GM20000 (cell line): ENCODE results near the gene DDX17.
A peak's percentile ranks its signal among the peaks of the same experiment; 100 is the strongest.

ENCODE experiments used
- DNase-seq: peaks from one replicate; pipeline ENCODE4 v3.0.0; 2012; ENCODE audit warnings: low spot score
- TF ChIP-seq, protein P1 (sequence below): IDR thresholded peaks from 2 replicates; pipeline ENCODE4 v1.5.1; 2012; ENCODE audit warnings: mild to moderate bottlenecking, control low read depth; ENCODE audit errors: extremely low read depth, missing control alignments

Gene DDX17

GRCh38 chr22:38523479-38523878 is 17.4 kb upstream of the DDX17 start:
- TF ChIP-seq, protein P1, sequence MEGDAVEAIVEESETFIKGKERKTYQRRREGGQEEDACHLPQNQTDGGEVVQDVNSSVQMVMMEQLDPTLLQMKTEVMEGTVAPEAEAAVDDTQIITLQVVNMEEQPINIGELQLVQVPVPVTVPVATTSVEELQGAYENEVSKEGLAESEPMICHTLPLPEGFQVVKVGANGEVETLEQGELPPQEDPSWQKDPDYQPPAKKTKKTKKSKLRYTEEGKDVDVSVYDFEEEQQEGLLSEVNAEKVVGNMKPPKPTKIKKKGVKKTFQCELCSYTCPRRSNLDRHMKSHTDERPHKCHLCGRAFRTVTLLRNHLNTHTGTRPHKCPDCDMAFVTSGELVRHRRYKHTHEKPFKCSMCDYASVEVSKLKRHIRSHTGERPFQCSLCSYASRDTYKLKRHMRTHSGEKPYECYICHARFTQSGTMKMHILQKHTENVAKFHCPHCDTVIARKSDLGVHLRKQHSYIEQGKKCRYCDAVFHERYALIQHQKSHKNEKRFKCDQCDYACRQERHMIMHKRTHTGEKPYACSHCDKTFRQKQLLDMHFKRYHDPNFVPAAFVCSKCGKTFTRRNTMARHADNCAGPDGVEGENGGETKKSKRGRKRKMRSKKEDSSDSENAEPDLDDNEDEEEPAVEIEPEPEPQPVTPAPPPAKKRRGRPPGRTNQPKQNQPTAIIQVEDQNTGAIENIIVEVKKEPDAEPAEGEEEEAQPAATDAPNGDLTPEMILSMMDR = no peak
- no peak for DNase-seq

GRCh38 chr22:38523029-38523428 is 16.9 kb upstream of the DDX17 start:
- DNase-seq = no peak
- TF ChIP-seq, protein P1 = no peak

- no peak for DNase-seq
- TF ChIP-seq, protein P1 = no peak
These were observed 13.5 kb upstream of the DDX17 start for GRCh38 chr22:38519453-38520250.

DNA sequence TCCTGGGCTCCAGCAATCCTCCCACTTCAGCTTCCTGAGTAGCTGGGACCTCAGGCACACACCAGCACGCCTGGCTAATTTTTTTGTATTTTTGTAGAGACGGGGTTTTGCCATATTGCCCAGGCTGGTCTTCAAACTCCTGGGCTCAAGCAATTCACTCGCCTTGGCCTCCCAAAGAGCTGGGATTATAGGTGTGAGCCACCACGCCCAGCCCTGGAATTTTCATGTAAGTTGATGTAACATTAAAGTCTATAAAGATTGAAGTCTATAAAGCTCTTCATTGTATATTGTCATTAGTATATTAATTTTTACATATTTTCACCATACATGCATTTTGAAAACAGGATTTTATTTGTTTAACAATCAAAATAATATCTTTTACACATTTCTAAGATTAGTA is 12.5 kb upstream of the DDX17 start:
- TF ChIP-seq, protein P1 = no peak
- no peak for DNase-seq

GRCh38 chr22:38513063-38513462 is 7.0 kb upstream of the DDX17 start:
- peak; percentile 46 for DNase-seq
- TF ChIP-seq, protein P1 = peak; percentile 62

GRCh38 chr22:38510416-38510970 is 4.4 kb upstream of the DDX17 start:
- no peak for DNase-seq
- TF ChIP-seq, protein P1 = no peak

- TF ChIP-seq, protein P1 = no peak
- peak; percentile 76 for DNase-seq
These were observed 482 bp downstream of the DDX17 start for GRCh38 chr22:38505541-38506117.
